PC-3 (cell line): Measurements from ENCODE around the gene NTN4. TPM values are rescaled to one million over a fixed set of nuclear protein-coding genes. Genes with fewer than 3 reads are reported as not detected.

ENCODE experiments used
- ATAC-seq: fragments of 200-7000 bp; cut with Tn5 transposase; 2 replicates; pipeline ENCODE4 v1.9.1; 2020; ENCODE audit warnings: mild to moderate bottlenecking, moderate library complexity
- BruUV-seq: library from RNA; stranded (reverse); fragments of 400-500 nt; replicated peaks from 2 replicates; lab custom pipeline; 2021; lab: Mats Ljungman, UMichigan
- CTCF ChIA-PET: fragments of 300-600 bp; sonication (Branson Sonifier 250); formaldehyde crosslinking; loops from one replicate; lab custom pipeline; 2022; ENCODE audit warnings: antibody characterized with exemption; lab: Charles Lee
- POLR2A ChIA-PET: fragments of 300-600 bp; sonication (Branson Sonifier 250); formaldehyde crosslinking; loops from one replicate; lab custom pipeline; 2022; ENCODE audit warnings: antibody characterized with exemption; ENCODE audit not compliant: unreplicated experiment; lab: Charles Lee
- DNase-seq: peaks from one replicate; pipeline ENCODE4 v3.0.0-alpha.2; 2015
- H2AFZ ChIP-seq: fragments of 300-600 bp; sonication (generic); 2 replicates; pipeline ENCODE4 v1.6.0; 2016; ENCODE audit warnings: antibody characterized with exemption, low read length
- H3F3A ChIP-seq: fragments of 300-600 bp; sonication (generic); one replicate; pipeline ENCODE4 v1.6.0; 2017; ENCODE audit warnings: antibody characterized with exemption, low read length, control low read depth, mild to moderate bottlenecking; ENCODE audit not compliant: unreplicated experiment
- H3K27ac ChIP-seq: fragments of 300-600 bp; sonication (generic); 2 replicates; pipeline ENCODE4 v1.5.1; 2016; ENCODE audit warnings: mild to moderate bottlenecking, low read length
- H3K27me3 ChIP-seq: fragments of 300-600 bp; sonication (generic); 2 replicates; pipeline ENCODE4 v1.6.1; 2016; ENCODE audit warnings: low read length, mixed read lengths
- H3K36me3 ChIP-seq: fragments of 300-600 bp; sonication (generic); 2 replicates; pipeline ENCODE4 v1.6.1; 2016; ENCODE audit warnings: low read depth, mixed run types, low read length, mixed read lengths
- H3K4me1 ChIP-seq: fragments of 300-600 bp; sonication (generic); 2 replicates; pipeline ENCODE4 v1.5.1; 2016; ENCODE audit warnings: low read length; ENCODE audit not compliant: insufficient read depth
- H3K4me2 ChIP-seq: fragments of 300-600 bp; sonication (generic); 2 replicates; pipeline ENCODE4 v1.6.0; 2016; ENCODE audit warnings: low read length
- H3K4me3 ChIP-seq: fragments of 300-600 bp; sonication (generic); 2 replicates; pipeline ENCODE4 v1.5.1; 2016; ENCODE audit warnings: mild to moderate bottlenecking, low read length, mixed read lengths
- H3K79me2 ChIP-seq: fragments of 300-600 bp; sonication (generic); 2 replicates; pipeline ENCODE4 v1.6.1; 2017; ENCODE audit warnings: low read length, mixed read lengths
- H3K9ac ChIP-seq: fragments of 300-600 bp; sonication (generic); 2 replicates; pipeline ENCODE4 v1.6.0; 2016; ENCODE audit warnings: mild to moderate bottlenecking, low read length
- H3K9me2 ChIP-seq: fragments of 300-600 bp; sonication (generic); replicated peaks from 2 replicates; pipeline ENCODE4 v1.6.1; 2016; ENCODE audit warnings: mixed run types, low read length, mixed read lengths
- H3K9me3 ChIP-seq: fragments of 300-600 bp; sonication (generic); 2 replicates; pipeline ENCODE4 v1.6.1; 2016; ENCODE audit warnings: low read length, mixed read lengths
- H4K20me1 ChIP-seq: fragments of 300-600 bp; sonication (generic); 2 replicates; pipeline ENCODE4 v1.6.1; 2016; ENCODE audit warnings: low read length, mixed read lengths
- EZH2 ChIP-seq: fragments of 300-600 bp; sonication (generic); IDR thresholded peaks from one replicate; pipeline ENCODE4 v1.6.1; 2017; ENCODE audit warnings: antibody characterized with exemption, mild to moderate bottlenecking, low read length; ENCODE audit not compliant: unreplicated experiment
- EZH2phosphoT487 ChIP-seq: fragments of 300-600 bp; sonication (generic); IDR thresholded peaks from 2 replicates; pipeline ENCODE4 v1.6.1; 2018; ENCODE audit warnings: mild to moderate bottlenecking, antibody characterized with exemption, low read length, borderline replicate concordance
- intact Hi-C: fragments of 100-400 bp; cut with micrococcal nuclease; formaldehyde crosslinking; loops from 2 replicates; pipeline ENCODE4 v1.9.0; 2023
- total RNA-seq: library from RNA; depleted of rRNA; stranded (reverse); fragments of >200 nt; gene quantifications from 2 replicates; pipeline ENCODE4 v1.2.3, GENCODE V29; 2014
- TF ChIP-seq, protein P1 (sequence below): fragments of 300-600 bp; sonication (generic); conservative IDR thresholded peaks from 2 replicates; pipeline ENCODE4 v1.5.1; 2017; ENCODE audit warnings: antibody characterized with exemption, low read depth, mild to moderate bottlenecking, low read length

NTN4 gene
- total RNA-seq, 1 experiment from 2014 or later: 39.6 TPM

DNA sequence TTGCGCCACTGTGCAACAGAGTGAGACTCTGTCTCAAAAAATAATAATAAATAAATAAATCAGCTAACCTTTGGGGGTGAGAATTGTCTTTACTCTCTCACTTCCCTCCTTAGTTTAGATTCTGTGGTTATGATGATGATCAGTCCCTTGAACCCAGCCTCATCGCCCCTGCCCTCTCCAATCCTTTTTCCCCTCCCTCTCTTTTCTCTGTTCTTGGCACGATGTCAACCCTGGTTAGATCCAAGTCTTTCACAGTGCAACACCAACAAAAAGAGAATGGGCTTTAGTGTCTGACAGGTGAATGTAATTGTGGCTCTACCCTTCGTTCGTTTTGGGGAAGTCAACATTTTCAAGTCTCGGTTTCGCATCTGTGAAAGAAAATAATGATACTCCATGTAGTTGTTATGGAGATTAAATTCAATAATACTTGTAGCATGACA lies 59.0 kb downstream of the NTN4 start:
- POLR2A ChIA-PET: interaction anchor here (0.6 to 0.7 kb wide), 2 partner anchors 345 to 542 kb away, joined by 12 read pairs; no protein-coding TSS in a partner anchor
- no peaks in the 10 kb centered on the region for H3F3A ChIP-seq
- H3K4me2 ChIP-seq: no peak overlapping the region
- CTCF ChIA-PET: no interaction called here
- TF ChIP-seq, protein P1, sequence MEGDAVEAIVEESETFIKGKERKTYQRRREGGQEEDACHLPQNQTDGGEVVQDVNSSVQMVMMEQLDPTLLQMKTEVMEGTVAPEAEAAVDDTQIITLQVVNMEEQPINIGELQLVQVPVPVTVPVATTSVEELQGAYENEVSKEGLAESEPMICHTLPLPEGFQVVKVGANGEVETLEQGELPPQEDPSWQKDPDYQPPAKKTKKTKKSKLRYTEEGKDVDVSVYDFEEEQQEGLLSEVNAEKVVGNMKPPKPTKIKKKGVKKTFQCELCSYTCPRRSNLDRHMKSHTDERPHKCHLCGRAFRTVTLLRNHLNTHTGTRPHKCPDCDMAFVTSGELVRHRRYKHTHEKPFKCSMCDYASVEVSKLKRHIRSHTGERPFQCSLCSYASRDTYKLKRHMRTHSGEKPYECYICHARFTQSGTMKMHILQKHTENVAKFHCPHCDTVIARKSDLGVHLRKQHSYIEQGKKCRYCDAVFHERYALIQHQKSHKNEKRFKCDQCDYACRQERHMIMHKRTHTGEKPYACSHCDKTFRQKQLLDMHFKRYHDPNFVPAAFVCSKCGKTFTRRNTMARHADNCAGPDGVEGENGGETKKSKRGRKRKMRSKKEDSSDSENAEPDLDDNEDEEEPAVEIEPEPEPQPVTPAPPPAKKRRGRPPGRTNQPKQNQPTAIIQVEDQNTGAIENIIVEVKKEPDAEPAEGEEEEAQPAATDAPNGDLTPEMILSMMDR: no peak
- TF ChIP-seq EZH2phosphoT487: no peak
- TF ChIP-seq EZH2: no peak
- no peaks in the 10 kb centered on the region for H3K79me2 ChIP-seq
- no peaks in the 10 kb centered on the region for H4K20me1 ChIP-seq
- H3K9me2 ChIP-seq: no peaks in the 10 kb centered on the region
- H2AFZ ChIP-seq: no peak overlapping the region
- no peak overlapping the region for H3K9ac ChIP-seq
- no peak overlapping the region for H3K4me3 ChIP-seq
- no peaks in the 10 kb centered on the region for H3K27me3 ChIP-seq
- intact Hi-C loops: no loop called here
- no peak overlapping the region for H3K27ac ChIP-seq
- BruUV-seq: no TSS peak
- ATAC-seq (no peak), DNase-seq (no peak)
- H3K36me3 ChIP-seq: peaks cover 29% of the 10 kb centered on the region
- H3K4me1 ChIP-seq: peaks cover 16% of the 10 kb centered on the region
- no peaks in the 10 kb centered on the region for H3K9me3 ChIP-seq

DNA sequence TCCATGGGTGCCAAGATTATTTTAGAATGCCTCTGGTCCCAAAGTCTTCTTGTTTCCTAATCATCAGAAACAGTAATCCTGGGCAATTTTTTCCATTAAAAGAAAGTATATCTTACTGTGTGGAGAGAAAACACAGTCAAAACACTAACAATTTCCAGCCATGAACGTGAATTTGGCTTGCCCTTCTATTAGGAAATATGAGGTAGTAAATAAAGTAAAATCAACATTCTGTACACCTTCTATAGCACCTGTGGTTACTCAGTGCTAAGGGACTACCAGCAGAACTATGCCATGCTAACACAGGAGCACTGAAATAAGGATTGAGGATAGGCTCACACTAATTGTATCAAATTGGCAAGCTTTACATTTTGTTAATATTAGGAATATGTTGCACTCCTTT lies 60.1 kb downstream of the NTN4 start:
- TF ChIP-seq EZH2phosphoT487: no peak
- no peak for TF ChIP-seq EZH2
- TF ChIP-seq, protein P1: no peak
- Histone ChIP-seq H3K27me3 (no peaks in the 10 kb centered on the region), H3K79me2 (no peaks in the 10 kb centered on the region), H3K4me3 (no peak overlapping the region), H3K36me3 (peaks cover 28% of the 10 kb centered on the region), H3F3A (no peaks in the 10 kb centered on the region), H3K9me3 (no peaks in the 10 kb centered on the region), H4K20me1 (no peaks in the 10 kb centered on the region), H3K4me1 (peaks cover 16% of the 10 kb centered on the region), H3K9me2 (no peaks in the 10 kb centered on the region), H3K27ac (no peak overlapping the region), H3K4me2 (no peak overlapping the region), H2AFZ (no peak overlapping the region), H3K9ac (no peak overlapping the region)
- no TSS peak for BruUV-seq
- DNase-seq (no peak), ATAC-seq (no peak)
- intact Hi-C loops: no loop called here
- POLR2A ChIA-PET: no interaction called here
- CTCF ChIA-PET: no interaction called here

DNA sequence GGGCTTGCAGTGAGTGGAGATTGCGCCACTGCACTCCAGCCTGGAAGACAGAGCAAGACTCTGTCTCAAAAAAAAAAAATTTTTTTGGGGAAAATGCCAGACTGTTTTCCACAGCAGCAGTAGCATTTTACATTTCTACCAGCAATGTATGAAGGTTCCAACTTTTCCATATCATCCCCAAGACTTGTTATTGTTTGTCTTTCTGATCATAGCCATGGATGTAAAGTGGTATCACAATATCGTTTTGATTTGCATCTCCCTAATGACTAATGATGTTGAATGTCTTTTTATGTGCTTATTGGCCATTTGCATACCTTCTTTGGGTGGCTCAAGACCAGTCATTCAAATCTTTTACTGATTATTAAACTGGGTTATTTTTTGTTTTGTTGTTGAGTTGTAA lies 63.7 kb downstream of the NTN4 start:
- no peaks in the 10 kb centered on the region for H3K4me1 ChIP-seq
- intact Hi-C loops: no loop called here
- peaks cover 25% of the 10 kb centered on the region for H3K36me3 ChIP-seq
- no peak overlapping the region for H3K9ac ChIP-seq
- no TSS peak for BruUV-seq
- no peaks in the 10 kb centered on the region for H3K27me3 ChIP-seq
- no peaks in the 10 kb centered on the region for H3K9me3 ChIP-seq
- H3K4me3 ChIP-seq: no peak overlapping the region
- no peak overlapping the region for H3K4me2 ChIP-seq
- no peaks in the 10 kb centered on the region for H3F3A ChIP-seq
- POLR2A ChIA-PET: no interaction called here
- H4K20me1 ChIP-seq: no peaks in the 10 kb centered on the region
- no peaks in the 10 kb centered on the region for H3K9me2 ChIP-seq
- H3K79me2 ChIP-seq: no peaks in the 10 kb centered on the region
- no peak for TF ChIP-seq EZH2
- DNase-seq: no peak
- CTCF ChIA-PET: no interaction called here
- no peak for ATAC-seq
- H3K27ac ChIP-seq: no peak overlapping the region
- no peak overlapping the region for H2AFZ ChIP-seq
